ENCODE measurements around the gene CTBP1.

The CTBP1 gene

GRCh38 chr4:1194010-1194900 lies 54.7 kb downstream of the CTBP1 start:
- DNase-seq = no peak

DNA sequence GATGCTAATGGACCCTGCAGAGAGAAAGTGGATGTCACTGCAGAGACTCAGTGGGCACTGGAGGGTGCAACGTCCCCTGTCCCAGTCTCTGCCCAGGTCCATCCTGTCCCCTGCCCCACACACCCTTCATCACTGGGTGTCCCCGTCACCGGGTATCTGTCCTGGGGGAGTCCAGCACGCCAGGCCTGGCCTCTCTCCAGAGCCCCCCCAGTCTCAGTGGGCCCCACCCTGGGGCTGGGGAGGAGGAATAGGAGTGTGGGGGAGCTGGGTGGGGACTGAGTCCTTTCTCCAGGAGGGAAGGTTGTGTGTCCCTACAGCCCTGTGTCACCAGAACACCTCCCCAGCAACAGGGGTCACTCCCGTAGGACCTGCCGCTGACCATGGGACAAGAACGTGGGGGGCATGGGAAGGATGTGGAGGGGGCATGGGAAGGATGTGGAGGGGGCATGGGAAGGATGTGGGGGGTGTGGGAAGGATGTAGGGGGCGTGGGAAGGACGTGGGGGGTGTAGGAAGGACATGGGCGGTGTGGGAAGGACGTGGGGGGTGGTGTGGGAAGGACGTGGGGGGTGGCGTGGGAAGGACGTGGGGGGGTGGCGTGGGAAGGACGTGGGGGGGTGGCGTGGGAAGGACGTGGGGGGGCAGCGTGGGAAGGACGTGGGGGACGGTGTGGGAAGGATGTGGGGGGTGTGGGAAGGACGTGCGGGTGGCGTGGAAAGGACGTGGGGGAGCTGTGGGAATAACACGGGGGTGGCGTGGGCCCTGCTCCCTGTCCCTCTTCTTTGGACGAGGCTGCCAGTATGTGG lies 55.5 kb downstream of the CTBP1 start:
- DNase-seq = no peak

GRCh38 chr4:1192493-1193205 lies 56.3 kb downstream of the CTBP1 start:
- DNase-seq = no peak

DNA sequence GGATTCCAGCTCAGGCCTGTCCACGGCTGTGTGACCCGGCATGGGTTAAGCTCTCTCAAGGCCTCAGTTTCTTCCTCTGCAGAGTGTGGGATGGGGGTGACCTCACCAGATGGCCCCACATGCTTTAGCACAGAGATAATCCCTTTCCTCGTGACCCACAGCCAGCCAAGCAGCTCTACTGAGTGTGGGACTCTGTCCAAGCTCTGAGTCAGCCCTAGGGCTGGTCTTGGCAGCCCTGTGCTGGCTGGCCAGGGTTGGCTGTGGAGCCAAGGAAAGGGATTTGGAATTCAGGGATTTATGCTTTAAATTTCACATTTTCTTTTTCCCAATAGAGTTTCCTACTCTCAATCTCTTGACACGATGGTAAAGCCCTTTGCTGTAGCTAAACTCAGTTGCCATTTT lies 56.8 kb downstream of the CTBP1 start:
- DNase-seq = no peak

DNA sequence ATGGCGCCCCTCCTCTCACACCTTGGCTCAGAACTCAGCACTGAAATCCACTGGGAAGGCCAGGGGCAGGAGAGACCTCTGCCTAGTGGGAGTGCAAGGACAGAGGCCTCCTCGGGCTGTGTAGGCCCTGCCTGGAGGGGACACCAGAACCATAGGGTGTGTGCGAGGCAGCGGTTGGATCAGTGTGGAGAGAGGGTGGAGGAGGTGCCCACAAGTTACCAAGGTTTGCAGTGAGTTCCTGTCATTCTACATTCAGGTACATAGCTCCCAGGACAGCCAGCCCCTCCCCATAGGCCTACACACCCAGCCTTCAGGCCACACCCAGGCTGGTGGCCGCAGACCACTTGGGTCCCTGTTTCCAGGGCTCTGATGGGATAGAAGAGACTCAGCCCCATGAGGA lies 57.3 kb downstream of the CTBP1 start:
- no peak for DNase-seq

GRCh38 chr4:1187182-1187581 lies 61.7 kb downstream of the CTBP1 start:
- DNase-seq = no peak

DNA sequence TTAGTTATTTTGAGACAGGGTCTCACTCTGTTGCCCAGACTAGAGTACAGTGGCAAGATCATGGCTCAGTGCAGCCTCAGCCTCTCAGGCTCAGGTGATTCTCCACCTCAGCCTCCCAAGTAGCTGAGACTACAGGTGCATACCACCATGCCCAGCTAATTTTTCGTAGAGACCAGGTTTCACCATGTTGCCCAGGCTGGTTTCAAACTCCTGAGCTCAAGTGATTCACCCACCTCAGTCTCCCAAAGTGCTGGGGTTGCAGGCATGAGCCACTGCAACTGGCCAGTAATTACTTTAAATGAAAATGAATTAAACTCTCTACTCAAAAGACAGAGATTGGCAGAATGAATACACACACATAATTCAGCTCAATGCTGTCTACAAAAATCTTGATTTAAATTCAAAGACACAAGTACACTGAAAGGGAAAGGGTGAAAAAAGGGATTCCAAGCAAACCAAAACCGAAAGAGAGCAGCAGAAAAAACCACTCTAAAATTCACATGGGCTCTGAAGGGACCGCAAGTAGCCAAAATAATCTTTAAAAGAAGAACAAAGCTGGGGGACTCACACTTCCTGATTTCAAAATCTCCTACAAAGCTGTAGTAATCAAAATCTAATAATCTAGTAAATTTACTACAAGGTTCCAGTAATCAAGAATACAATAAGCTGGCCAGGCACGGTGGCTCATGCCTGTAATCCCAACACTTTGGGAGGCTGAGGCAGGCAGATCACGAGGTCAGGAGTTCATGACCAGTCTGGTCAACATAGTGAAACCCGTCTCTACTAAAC lies 64.8 kb downstream of the CTBP1 start:
- DNase-seq = no peak

GRCh38 chr4:1182313-1182712 lies 66.6 kb downstream of the CTBP1 start:
- no peak for DNase-seq

GRCh38 chr4:1180663-1181062 lies 68.3 kb downstream of the CTBP1 start:
- DNase-seq = no peak

DNA sequence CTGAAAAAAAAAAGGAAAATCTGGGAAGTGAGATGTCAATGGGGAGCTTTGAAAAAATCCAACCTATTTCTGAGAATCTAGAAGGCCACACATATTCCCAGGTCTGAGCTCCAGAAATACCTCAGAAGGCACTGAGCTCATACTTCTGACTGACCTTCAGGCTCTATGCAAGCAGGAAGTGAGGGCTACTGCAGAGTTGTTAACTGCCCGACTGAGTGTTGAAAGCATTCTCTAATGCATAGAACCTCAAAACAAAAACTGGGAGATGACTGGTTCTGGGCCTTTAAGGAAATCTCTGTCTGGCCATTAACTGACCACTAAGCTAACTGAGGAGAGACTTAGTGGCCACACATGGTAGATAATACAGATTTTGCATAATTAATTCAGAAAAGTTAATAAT lies 69.0 kb downstream of the CTBP1 start:
- no peak for DNase-seq

DNA sequence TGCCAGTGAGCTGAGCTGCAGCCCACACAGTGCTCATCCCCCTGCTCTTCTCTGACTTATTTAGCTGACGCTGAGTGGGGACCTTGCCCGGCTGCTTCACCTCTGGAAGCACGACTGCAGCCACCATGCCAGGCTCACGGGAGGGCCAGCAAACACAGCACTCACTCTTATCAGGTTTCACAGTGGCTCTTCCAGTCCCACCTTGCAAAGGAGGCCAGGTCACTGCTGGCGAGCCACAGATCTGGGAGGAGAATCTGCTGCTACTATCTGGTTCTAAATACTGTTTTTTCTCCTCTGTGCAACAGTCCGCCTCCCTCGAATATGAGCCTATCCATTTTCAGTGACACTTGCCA lies 69.9 kb downstream of the CTBP1 start:
- DNase-seq = no peak

GRCh38 chr4:1178300-1179088 lies 70.4 kb downstream of the CTBP1 start:
- peak; percentile 31 for DNase-seq

GRCh38 chr4:1177274-1178141 lies 71.4 kb downstream of the CTBP1 start:
- no peak for DNase-seq

DNA sequence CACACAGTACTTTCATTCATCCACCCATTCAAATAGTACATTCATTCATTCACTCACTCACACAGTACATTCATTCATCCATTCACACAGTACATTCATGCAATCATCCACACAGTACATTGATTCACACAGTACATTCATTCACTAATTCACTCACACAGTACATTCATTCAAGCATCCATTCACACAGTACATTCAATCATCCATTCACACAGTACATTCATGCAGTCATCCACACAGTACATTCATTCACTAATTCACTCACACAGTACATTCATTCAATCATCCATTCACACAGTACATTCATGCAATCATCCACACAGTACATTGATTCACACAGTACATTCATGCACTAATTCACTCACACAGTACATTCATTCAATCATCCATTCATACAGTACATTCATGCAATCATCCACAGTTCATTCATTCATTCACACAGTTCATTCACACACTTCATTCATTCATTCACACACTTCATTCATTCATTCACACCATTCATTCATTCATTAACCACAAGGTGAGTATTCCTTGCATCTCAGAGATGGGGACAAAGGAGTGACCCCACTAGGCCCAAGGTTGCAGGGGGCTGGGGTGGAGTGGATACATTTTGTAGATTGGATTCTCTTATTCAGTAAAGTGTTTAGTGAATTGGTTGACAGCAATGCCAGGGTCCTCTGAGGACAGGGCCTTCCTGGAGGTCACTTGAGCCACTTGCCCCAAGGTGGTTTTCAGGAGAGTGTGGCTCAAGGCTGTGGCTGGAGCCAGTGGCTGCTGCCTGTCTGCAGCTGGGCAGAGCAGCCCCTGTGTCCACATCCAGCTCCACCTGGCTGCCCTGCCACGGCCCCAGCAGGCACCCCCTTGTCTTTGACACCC lies 72.3 kb downstream of the CTBP1 start:
- DNase-seq = no peak

DNA sequence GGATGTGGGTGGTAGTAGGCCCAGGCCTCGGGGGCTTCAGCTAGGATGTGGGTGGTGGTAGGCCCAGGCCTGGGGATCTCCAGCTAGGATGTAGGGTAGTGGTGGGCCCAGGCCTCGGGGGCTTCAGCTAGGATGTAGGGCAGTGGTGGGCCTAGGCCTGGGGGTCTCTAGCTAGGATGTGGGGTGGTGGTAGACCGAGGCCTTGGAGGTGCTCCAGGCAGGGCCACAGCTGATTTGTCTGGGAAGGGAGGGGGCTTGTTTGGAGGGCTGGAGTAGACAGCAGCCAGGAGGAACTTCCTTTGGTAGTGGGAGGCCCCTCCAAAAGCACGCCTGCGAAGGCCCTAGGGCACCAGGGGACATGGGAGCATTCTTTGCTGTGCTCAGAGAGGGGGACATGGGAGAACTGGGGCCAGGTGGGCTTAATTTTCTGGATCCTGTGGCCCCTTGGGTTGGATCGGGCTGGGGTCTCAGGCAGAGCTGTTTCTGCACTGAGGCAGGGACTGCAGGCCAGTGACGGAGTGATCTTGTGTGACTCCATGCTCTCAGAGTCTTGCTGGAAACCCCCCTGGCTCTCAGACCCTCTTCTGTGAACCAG lies 73.2 kb downstream of the CTBP1 start:
- DNase-seq = no peak

GRCh38 chr4:1174941-1175634 lies 73.8 kb downstream of the CTBP1 start:
- DNase-seq = no peak

DNA sequence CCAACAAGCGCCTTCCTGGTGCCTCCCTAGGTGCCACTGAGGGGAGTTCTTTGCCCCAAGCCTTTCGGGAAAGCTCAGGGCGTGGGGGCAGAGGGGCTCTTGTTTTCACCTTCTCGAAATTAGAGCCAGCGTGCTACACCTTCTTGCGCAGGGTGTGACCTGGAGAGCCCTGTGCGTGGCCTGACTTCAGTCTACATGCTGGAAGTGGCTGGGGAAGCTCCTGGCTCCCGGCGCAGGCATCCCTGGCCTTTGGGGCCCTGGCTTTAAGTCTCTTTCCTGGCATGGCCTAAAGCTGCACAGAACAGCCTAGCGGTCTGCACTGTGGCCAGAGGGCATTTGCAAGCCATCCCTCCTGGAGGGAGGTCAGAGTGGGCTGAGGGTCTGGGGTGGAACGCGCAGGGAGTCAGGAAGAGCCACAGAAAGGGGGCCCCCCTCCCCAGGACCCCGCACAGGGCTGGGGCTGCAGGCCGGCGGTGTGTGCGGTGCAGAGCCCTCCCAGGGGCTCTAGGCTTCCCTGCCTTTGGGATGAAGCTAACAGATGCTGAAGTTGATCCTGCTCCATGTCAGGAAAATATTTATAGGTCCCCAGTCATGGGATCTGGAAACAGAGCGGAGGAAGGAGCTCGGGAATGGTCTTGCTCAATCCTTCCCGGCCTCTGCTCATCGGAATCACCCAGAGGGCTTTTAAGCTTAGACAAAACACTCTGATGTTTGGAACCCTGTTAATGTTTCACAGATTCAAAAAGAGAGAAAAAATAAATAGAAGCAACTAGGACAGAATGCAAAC lies 75.8 kb downstream of the CTBP1 start:
- peak; percentile 38 for DNase-seq

All from retina (tissue), 1 donor.